ENCODE data around the gene KSR1.
"Not testable (repeated sequence)": the region's sequence is repeated elsewhere in the genome, so short reads cannot be mapped to it uniquely, and the experiment has no call there.

KSR1 gene

GRCh38 chr17:27465875-27466274 is 9.6 kb downstream of the KSR1 start:
- H4K8ac ChIP-seq (ENCODE audit: low read depth, low read length), result not testable (repeated sequence)
- no CpG with 5 or more reads among the region's 2 CpGs for WGBS, 2 donors (ENCODE audit: extremely low coverage in 2 of 2, insufficient read length in 2 of 2, insufficient replicate concordance in 1 of 2)

GRCh38 chr17:27466376-27466742 is 10.1 kb downstream of the KSR1 start:
- DNase-seq (ENCODE audit: low spot score), result no peak
- H3K4me3 ChIP-seq (ENCODE audit: low read length in 2 of 2), result no peak overlapping the region
- no peak overlapping the region for H3K27ac ChIP-seq (replicated peaks; ENCODE audit: low read length)
- no peak overlapping the region for H2BK5ac ChIP-seq (ENCODE audit: low read length)
- H3K4me1 ChIP-seq (ENCODE audit: control insufficient read depth in 2 of 2, insufficient read depth in 1 of 2, low read depth in 1 of 2, low read length in 2 of 2), result peaks cover 2 to 6% of the 10 kb centered on the region in 2 donors
- H4K8ac ChIP-seq (ENCODE audit: low read depth, low read length), result no peak overlapping the region
- H3K14ac ChIP-seq (ENCODE audit: low read length), result no peak overlapping the region
- no peaks in the 10 kb centered on the region for H3K27me3 ChIP-seq (ENCODE audit: control insufficient read depth in 3 of 3, insufficient read depth in 3 of 3, low read depth in 1 of 3, low read length in 3 of 3)
- no peak overlapping the region for H3K23ac ChIP-seq (ENCODE audit: low read depth, low read length, poor library complexity)
- H3K4me2 ChIP-seq (ENCODE audit: insufficient read depth, low read length, poor library complexity, severe bottlenecking), result no peak overlapping the region
- H2AK5ac ChIP-seq (ENCODE audit: low read depth, low read length), result no peak overlapping the region
- no peak overlapping the region for H2AFZ ChIP-seq (ENCODE audit: low read length)
- H3K9me3 ChIP-seq (replicated peaks in 1 of 2; ENCODE audit: control insufficient read depth in 2 of 2, insufficient read depth in 1 of 2, low read depth in 1 of 2, low read length in 2 of 2), result no peaks in the 10 kb centered on the region
- no peak overlapping the region for H2BK12ac ChIP-seq (ENCODE audit: low read length)
- no peak overlapping the region for H2BK120ac ChIP-seq (ENCODE audit: low read depth, low read length)
- no peak overlapping the region for H2BK15ac ChIP-seq (ENCODE audit: low read length)
- no peaks in the 10 kb centered on the region for H3K36me3 ChIP-seq (replicated peaks in 1 of 2; ENCODE audit: control insufficient read depth in 2 of 2, insufficient read depth in 2 of 2, low read length in 2 of 2)
- no peak overlapping the region for H3K9ac ChIP-seq (ENCODE audit: low read depth, low read length, poor library complexity)
- H3K18ac ChIP-seq (ENCODE audit: low read length), result no peak overlapping the region
- peaks cover under 1% of the 10 kb centered on the region for H3K79me1 ChIP-seq (ENCODE audit: low read depth, low read length)
- WGBS, 2 donors (ENCODE audit: extremely low coverage in 2 of 2, insufficient read length in 2 of 2, insufficient replicate concordance in 1 of 2), result no CpG with 5 or more reads among the region's 3 CpGs
- no peak overlapping the region for H3K4ac ChIP-seq (ENCODE audit: low read length)
- H4K91ac ChIP-seq (ENCODE audit: low read depth, low read length, poor library complexity), result no peak overlapping the region

More at GRCh38 chr17:27465875-27466274, 9.6 kb downstream of the KSR1 start:
- not testable (repeated sequence) for H3K4me2 ChIP-seq (ENCODE audit: insufficient read depth, low read length, poor library complexity, severe bottlenecking); H3K9ac ChIP-seq (ENCODE audit: low read depth, low read length, poor library complexity); H2BK12ac ChIP-seq (ENCODE audit: low read length); H4K91ac ChIP-seq (ENCODE audit: low read depth, low read length, poor library complexity); H2AFZ ChIP-seq (ENCODE audit: low read length); H2AK5ac ChIP-seq (ENCODE audit: low read depth, low read length); H3K14ac ChIP-seq (ENCODE audit: low read length); H3K4me1 ChIP-seq (ENCODE audit: control insufficient read depth in 2 of 2, insufficient read depth in 1 of 2, low read depth in 1 of 2, low read length in 2 of 2); H3K4me3 ChIP-seq (ENCODE audit: low read length in 2 of 2); H3K4ac ChIP-seq (ENCODE audit: low read length); H3K27ac ChIP-seq (replicated peaks; ENCODE audit: low read length); H3K36me3 ChIP-seq (replicated peaks in 1 of 2; ENCODE audit: control insufficient read depth in 2 of 2, insufficient read depth in 2 of 2, low read length in 2 of 2); H2BK120ac ChIP-seq (ENCODE audit: low read depth, low read length); H3K23ac ChIP-seq (ENCODE audit: low read depth, low read length, poor library complexity); H2BK15ac ChIP-seq (ENCODE audit: low read length); H3K79me1 ChIP-seq (ENCODE audit: low read depth, low read length); DNase-seq (ENCODE audit: low spot score); H3K9me3 ChIP-seq (replicated peaks in 1 of 2; ENCODE audit: control insufficient read depth in 2 of 2, insufficient read depth in 1 of 2, low read depth in 1 of 2, low read length in 2 of 2); H3K27me3 ChIP-seq (ENCODE audit: control insufficient read depth in 3 of 3, insufficient read depth in 3 of 3, low read depth in 1 of 3, low read length in 3 of 3); H3K18ac ChIP-seq (ENCODE audit: low read length); H2BK5ac ChIP-seq (ENCODE audit: low read length)

- H3K4ac ChIP-seq (ENCODE audit: low read length), result no peak overlapping the region
- no peak overlapping the region for H4K91ac ChIP-seq (ENCODE audit: low read depth, low read length, poor library complexity)
- H3K18ac ChIP-seq (ENCODE audit: low read length), result no peak overlapping the region
- no peaks in the 10 kb centered on the region for H3K27me3 ChIP-seq (ENCODE audit: control insufficient read depth in 3 of 3, insufficient read depth in 3 of 3, low read depth in 1 of 3, low read length in 3 of 3)
- H2BK120ac ChIP-seq (ENCODE audit: low read depth, low read length), result no peak overlapping the region
- H3K9me3 ChIP-seq (replicated peaks in 1 of 2; ENCODE audit: control insufficient read depth in 2 of 2, insufficient read depth in 1 of 2, low read depth in 1 of 2, low read length in 2 of 2), result no peaks in the 10 kb centered on the region
- WGBS, 2 donors (ENCODE audit: extremely low coverage in 2 of 2, insufficient read length in 2 of 2, insufficient replicate concordance in 1 of 2), result no CpG with 5 or more reads among the region's 13 CpGs
- no peak overlapping the region for H2BK12ac ChIP-seq (ENCODE audit: low read length)
- no peak overlapping the region for H3K4me3 ChIP-seq (ENCODE audit: low read length in 2 of 2)
- H3K79me1 ChIP-seq (ENCODE audit: low read depth, low read length), result peaks cover 3% of the 10 kb centered on the region
- no peak overlapping the region for H3K27ac ChIP-seq (replicated peaks; ENCODE audit: low read length)
- no peak overlapping the region for H3K9ac ChIP-seq (ENCODE audit: low read depth, low read length, poor library complexity)
- H2AK5ac ChIP-seq (ENCODE audit: low read depth, low read length), result no peak overlapping the region
- no peak overlapping the region for H3K4me2 ChIP-seq (ENCODE audit: insufficient read depth, low read length, poor library complexity, severe bottlenecking)
- peaks cover 2 to 8% of the 10 kb centered on the region in 2 donors for H3K4me1 ChIP-seq (ENCODE audit: control insufficient read depth in 2 of 2, insufficient read depth in 1 of 2, low read depth in 1 of 2, low read length in 2 of 2)
- DNase-seq (ENCODE audit: low spot score), result no peak
- no peak overlapping the region for H2BK15ac ChIP-seq (ENCODE audit: low read length)
- H3K23ac ChIP-seq (ENCODE audit: low read depth, low read length, poor library complexity), result no peak overlapping the region
- no peak overlapping the region for H4K8ac ChIP-seq (ENCODE audit: low read depth, low read length)
- no peak overlapping the region for H3K14ac ChIP-seq (ENCODE audit: low read length)
- no peak overlapping the region for H2BK5ac ChIP-seq (ENCODE audit: low read length)
- no peak overlapping the region for H2AFZ ChIP-seq (ENCODE audit: low read length)
- no peaks in the 10 kb centered on the region for H3K36me3 ChIP-seq (replicated peaks in 1 of 2; ENCODE audit: control insufficient read depth in 2 of 2, insufficient read depth in 2 of 2, low read length in 2 of 2)
These were observed 10.6 kb downstream of the KSR1 start for GRCh38 chr17:27466743-27467375.

- no peak overlapping the region for H2BK5ac ChIP-seq (ENCODE audit: low read length)
- no peak for DNase-seq (ENCODE audit: low spot score)
- H2BK15ac ChIP-seq (ENCODE audit: low read length), result no peak overlapping the region
- H3K27ac ChIP-seq (replicated peaks; ENCODE audit: low read length), result no peak overlapping the region
- no peak overlapping the region for H3K4me3 ChIP-seq (ENCODE audit: low read length in 2 of 2)
- peaks cover 3% of the 10 kb centered on the region for H3K79me1 ChIP-seq (ENCODE audit: low read depth, low read length)
- no CpG with 5 or more reads among the region's 7 CpGs for WGBS, 2 donors (ENCODE audit: extremely low coverage in 2 of 2, insufficient read length in 2 of 2, insufficient replicate concordance in 1 of 2)
- H3K4ac ChIP-seq (ENCODE audit: low read length), result no peak overlapping the region
- no peak overlapping the region for H3K23ac ChIP-seq (ENCODE audit: low read depth, low read length, poor library complexity)
- no peaks in the 10 kb centered on the region for H3K9me3 ChIP-seq (replicated peaks in 1 of 2; ENCODE audit: control insufficient read depth in 2 of 2, insufficient read depth in 1 of 2, low read depth in 1 of 2, low read length in 2 of 2)
- H3K27me3 ChIP-seq (ENCODE audit: control insufficient read depth in 3 of 3, insufficient read depth in 3 of 3, low read depth in 1 of 3, low read length in 3 of 3), result no peaks in the 10 kb centered on the region
- H3K9ac ChIP-seq (ENCODE audit: low read depth, low read length, poor library complexity), result no peak overlapping the region
- H3K4me2 ChIP-seq (ENCODE audit: insufficient read depth, low read length, poor library complexity, severe bottlenecking), result no peak overlapping the region
- H4K91ac ChIP-seq (ENCODE audit: low read depth, low read length, poor library complexity), result no peak overlapping the region
- peaks cover 2 to 15% of the 10 kb centered on the region in 2 donors for H3K4me1 ChIP-seq (ENCODE audit: control insufficient read depth in 2 of 2, insufficient read depth in 1 of 2, low read depth in 1 of 2, low read length in 2 of 2)
- no peak overlapping the region for H3K18ac ChIP-seq (ENCODE audit: low read length)
- no peak overlapping the region for H2BK12ac ChIP-seq (ENCODE audit: low read length)
- H3K36me3 ChIP-seq (replicated peaks in 1 of 2; ENCODE audit: control insufficient read depth in 2 of 2, insufficient read depth in 2 of 2, low read length in 2 of 2), result no peaks in the 10 kb centered on the region
- H4K8ac ChIP-seq (ENCODE audit: low read depth, low read length), result no peak overlapping the region
- H2BK120ac ChIP-seq (ENCODE audit: low read depth, low read length), result no peak overlapping the region
- no peak overlapping the region for H3K14ac ChIP-seq (ENCODE audit: low read length)
- H2AFZ ChIP-seq (ENCODE audit: low read length), result no peak overlapping the region
- H2AK5ac ChIP-seq (ENCODE audit: low read depth, low read length), result no peak overlapping the region
These were observed 13.0 kb downstream of the KSR1 start for GRCh38 chr17:27469256-27469655.
